ENCODE data around the gene SS18L1. TPM values are rescaled to one million over a fixed set of nuclear protein-coding genes. Genes with fewer than 3 reads are reported as not detected.

SS18L1 gene
- total RNA-seq, 4 donors from 2014 or later: 12.4 to 23.1 (median 13.7) TPM

DNA sequence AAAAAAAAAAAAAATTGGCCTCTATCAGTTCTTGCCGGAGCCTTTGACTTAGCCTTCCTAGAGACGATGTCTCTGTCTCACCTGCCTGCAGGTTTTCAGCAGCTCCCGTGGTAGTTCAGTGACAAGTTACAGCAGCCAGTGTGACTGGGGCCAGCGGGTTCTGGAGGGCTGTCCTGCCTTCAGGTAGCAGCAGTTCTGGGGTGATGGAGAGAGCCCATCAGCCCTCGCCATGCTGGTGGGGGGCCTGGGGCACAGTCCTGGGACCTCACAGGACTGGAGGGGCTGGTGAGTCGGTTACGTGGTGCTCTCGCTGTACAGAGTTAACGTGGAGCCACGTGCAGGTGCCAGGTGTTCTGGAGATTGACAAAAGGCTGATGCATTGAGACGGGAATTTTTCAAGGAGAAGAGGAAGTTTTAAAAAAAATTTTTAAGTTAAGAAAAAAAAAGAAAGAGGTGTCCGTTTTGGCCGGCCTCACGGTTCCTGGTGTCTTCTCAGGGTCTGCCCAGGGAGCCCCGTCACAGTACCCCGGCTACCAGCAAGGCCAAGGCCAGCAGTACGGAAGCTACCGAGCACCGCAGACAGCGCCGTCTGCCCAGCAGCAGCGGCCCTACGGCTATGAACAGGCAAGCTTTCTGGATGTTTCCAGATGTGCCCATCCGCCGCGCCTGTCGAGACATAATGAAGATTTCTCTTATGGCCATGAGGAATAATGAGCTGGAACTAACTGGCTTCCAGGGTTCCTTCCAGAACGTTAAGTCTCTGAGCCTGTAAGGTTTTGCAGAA is 30.6 kb downstream of the SS18L1 start:
- Histone ChIP-seq H3K9me3 (no peaks in the 10 kb centered on the region), H3K4me3 (no peak overlapping the region), H3K4me1 (no peaks in the 10 kb centered on the region), H3K36me3 (peaks cover 0 to 76% (median 0%) of the 10 kb centered on the region in 3 donors), H3K27ac (no peak overlapping the region), H3K27me3 (no peaks in the 10 kb centered on the region)
- 91 to 92% methylated on average over 28 of the region's 28 CpGs for WGBS, 2 donors
- TF ChIP-seq EP300 (IDR thresholded peaks at IDR 0.05) (no peak), POLR2A (IDR thresholded peaks at IDR 0.05) (no peak)
- TF ChIP-seq, protein P1, sequence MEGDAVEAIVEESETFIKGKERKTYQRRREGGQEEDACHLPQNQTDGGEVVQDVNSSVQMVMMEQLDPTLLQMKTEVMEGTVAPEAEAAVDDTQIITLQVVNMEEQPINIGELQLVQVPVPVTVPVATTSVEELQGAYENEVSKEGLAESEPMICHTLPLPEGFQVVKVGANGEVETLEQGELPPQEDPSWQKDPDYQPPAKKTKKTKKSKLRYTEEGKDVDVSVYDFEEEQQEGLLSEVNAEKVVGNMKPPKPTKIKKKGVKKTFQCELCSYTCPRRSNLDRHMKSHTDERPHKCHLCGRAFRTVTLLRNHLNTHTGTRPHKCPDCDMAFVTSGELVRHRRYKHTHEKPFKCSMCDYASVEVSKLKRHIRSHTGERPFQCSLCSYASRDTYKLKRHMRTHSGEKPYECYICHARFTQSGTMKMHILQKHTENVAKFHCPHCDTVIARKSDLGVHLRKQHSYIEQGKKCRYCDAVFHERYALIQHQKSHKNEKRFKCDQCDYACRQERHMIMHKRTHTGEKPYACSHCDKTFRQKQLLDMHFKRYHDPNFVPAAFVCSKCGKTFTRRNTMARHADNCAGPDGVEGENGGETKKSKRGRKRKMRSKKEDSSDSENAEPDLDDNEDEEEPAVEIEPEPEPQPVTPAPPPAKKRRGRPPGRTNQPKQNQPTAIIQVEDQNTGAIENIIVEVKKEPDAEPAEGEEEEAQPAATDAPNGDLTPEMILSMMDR (IDR thresholded peaks at IDR 0.05): no peak
- no peak for DNase-seq (ENCODE audit: low spot score in 2 of 2)

DNA sequence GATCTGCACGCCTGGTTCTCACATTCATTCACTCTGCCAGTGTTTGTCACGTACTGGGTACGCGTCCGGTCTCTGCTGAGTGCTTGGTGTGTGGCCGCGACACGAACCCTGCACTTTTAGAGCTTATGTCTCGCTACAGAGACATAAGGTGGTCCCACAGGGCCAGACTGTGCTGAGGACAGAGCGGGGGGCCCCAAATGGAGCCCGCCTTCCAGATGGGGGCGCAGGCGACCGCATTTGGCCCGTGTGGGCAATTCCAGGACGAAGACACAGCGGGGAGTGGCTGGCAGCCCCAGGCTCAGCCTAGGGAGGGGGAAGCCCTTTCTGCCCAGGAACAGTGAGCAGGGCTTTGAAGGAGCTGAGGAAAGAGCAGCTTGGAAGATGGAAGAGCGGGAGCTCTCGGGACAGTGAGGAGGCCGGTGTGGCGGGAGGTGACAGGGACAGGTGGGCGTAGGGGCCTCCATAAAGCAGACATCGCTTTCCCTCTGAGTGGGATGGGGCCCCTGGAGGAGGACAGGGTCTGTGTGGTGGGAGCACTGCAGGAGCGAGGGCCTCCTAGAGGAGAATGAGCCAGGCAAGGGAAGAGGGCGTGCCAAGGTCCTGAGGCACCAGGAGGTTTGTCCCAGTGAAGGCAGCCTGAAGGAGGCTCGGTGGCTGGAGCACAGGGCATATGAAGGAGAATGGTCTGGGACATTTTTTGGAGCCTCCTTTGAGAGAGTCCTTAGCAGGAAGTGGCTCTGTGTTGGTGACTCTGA is 31.5 kb downstream of the SS18L1 start:
- no peak overlapping the region for H3K4me3 ChIP-seq
- H3K27me3 ChIP-seq: no peaks in the 10 kb centered on the region
- WGBS, 2 donors: 93% methylated on average over 26 of the region's 26 CpGs
- H3K27ac ChIP-seq: no peak overlapping the region
- H3K36me3 ChIP-seq: peaks cover 0 to 75% (median 0%) of the 10 kb centered on the region in 3 donors
- H3K4me1 ChIP-seq: no peaks in the 10 kb centered on the region
- no peak for TF ChIP-seq POLR2A (IDR thresholded peaks at IDR 0.05)
- TF ChIP-seq, protein P1 (IDR thresholded peaks at IDR 0.05): no peak
- TF ChIP-seq EP300 (IDR thresholded peaks at IDR 0.05): no peak
- H3K9me3 ChIP-seq: no peaks in the 10 kb centered on the region
- DNase-seq (ENCODE audit: low spot score in 2 of 2): no peak

DNA sequence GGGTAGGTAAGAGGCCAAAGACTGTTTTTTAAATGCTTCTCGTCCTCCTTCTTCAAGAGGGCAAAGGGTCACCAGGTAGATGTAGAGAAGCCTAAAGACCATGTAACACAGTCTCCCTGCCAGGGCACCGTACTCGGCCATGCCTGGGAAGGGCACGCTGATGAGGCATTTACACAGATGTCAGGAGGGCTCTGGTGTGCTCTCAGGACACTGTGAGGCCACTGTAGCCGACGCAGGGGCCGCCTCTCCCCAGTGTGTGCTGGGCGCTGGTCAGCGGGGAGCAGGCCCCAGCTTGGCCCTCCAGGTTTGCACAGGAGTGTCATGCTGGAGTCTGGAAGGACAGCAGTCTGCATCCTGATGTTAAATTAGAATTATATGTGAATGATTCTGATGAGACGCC is 32.1 kb downstream of the SS18L1 start:
- no peaks in the 10 kb centered on the region for H3K4me1 ChIP-seq
- no peaks in the 10 kb centered on the region for H3K27me3 ChIP-seq
- no peak overlapping the region for H3K27ac ChIP-seq
- no peaks in the 10 kb centered on the region for H3K9me3 ChIP-seq
- DNase-seq (ENCODE audit: low spot score in 2 of 2): no peak
- TF ChIP-seq, protein P1 (IDR thresholded peaks at IDR 0.05): no peak
- TF ChIP-seq EP300 (IDR thresholded peaks at IDR 0.05): no peak
- no peak for TF ChIP-seq POLR2A (IDR thresholded peaks at IDR 0.05)
- H3K36me3 ChIP-seq: peaks cover 0 to 70% (median 0%) of the 10 kb centered on the region in 3 donors
- 86 to 89% methylated on average over 5 to 10 of the region's 10 CpGs for WGBS, 2 donors
- H3K4me3 ChIP-seq: no peak overlapping the region

DNA sequence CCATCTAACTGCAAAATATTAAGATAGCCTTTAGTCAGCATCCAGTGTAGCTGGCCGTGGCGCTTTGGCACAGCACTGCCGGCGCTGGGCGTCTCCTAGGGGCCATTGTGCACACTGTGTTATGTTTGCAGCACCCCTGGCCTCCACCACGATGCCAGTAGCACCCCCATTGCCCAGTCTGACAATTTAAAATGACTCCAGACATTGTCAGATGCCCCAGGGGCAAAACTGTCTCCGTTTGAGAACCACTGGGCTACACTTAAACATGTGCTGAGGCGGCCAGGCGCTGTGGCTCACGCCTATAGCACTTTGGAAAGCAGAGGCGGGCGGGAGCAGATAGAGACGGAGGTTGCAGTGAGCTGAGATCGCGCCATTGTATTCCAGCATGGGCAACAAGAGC is 33.3 kb downstream of the SS18L1 start:
- no peaks in the 10 kb centered on the region for H3K27me3 ChIP-seq
- DNase-seq (ENCODE audit: low spot score in 2 of 2): no peak
- TF ChIP-seq, protein P1 (IDR thresholded peaks at IDR 0.05): no peak
- TF ChIP-seq POLR2A (IDR thresholded peaks at IDR 0.05) (no peak), EP300 (IDR thresholded peaks at IDR 0.05) (no peak)
- H3K4me3 ChIP-seq: no peak overlapping the region
- peaks cover 0 to 70% (median 0%) of the 10 kb centered on the region in 3 donors for H3K36me3 ChIP-seq
- H3K4me1 ChIP-seq: peaks cover 0 to 6% (median 0%) of the 10 kb centered on the region in 4 donors
- 85 to 86% methylated on average over 15 of the region's 15 CpGs for WGBS, 2 donors
- no peak overlapping the region for H3K27ac ChIP-seq
- no peaks in the 10 kb centered on the region for H3K9me3 ChIP-seq

DNA sequence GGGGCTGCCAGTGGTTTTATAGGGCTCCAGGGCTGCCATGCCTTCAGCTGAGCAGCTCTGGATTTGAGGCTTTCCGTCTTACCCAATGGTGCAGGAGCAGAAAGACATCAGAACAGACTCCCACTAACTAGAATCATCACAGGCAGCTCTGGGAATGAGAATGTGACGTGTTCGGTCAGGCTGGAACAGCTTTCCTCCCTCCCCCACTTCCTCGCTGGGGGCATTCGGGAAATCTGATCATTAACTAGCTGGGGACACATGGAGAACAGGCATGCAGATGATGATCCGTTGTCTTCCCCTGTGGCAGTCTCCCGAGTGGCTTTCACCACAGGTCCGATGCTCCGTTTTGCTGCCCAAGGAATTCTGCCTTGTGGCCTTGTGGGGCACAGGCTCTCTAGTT is 33.7 kb downstream of the SS18L1 start:
- peaks cover 0 to 11% (median 0%) of the 10 kb centered on the region in 4 donors for H3K4me1 ChIP-seq
- no peak overlapping the region for H3K27ac ChIP-seq
- TF ChIP-seq POLR2A (IDR thresholded peaks at IDR 0.05) (no peak), EP300 (IDR thresholded peaks at IDR 0.05) (no peak)
- TF ChIP-seq, protein P1 (IDR thresholded peaks at IDR 0.05): no peak
- no peaks in the 10 kb centered on the region for H3K9me3 ChIP-seq
- peaks cover 0 to 69% (median 0%) of the 10 kb centered on the region in 3 donors for H3K36me3 ChIP-seq
- no peak overlapping the region for H3K4me3 ChIP-seq
- no peaks in the 10 kb centered on the region for H3K27me3 ChIP-seq
- WGBS, 2 donors: 82 to 84% methylated on average over 9 of the region's 9 CpGs
- DNase-seq (ENCODE audit: low spot score in 2 of 2): no peak
